Skeletal muscle satellite cell (primary cell): Measurements from ENCODE around the gene RNASEH1.

Experiments
- H3K27me3 ChIP-seq: 2 replicates; pipeline ENCODE4 v1.7.0; 2013; ENCODE audit warnings: low read length; ENCODE audit not compliant: control insufficient read depth, insufficient read depth
- H3K36me3 ChIP-seq: 2 replicates; pipeline ENCODE4 v1.7.0; 2013; ENCODE audit warnings: mild to moderate bottlenecking, control low read depth, low read length; ENCODE audit not compliant: insufficient read depth
- H3K4me1 ChIP-seq: 2 replicates; pipeline ENCODE4 v1.7.0; 2013; ENCODE audit warnings: low read length; ENCODE audit not compliant: control insufficient read depth, insufficient read depth
- H3K4me2 ChIP-seq: 2 replicates; pipeline ENCODE4 v1.7.0; 2013; ENCODE audit warnings: mild to moderate bottlenecking, low read length
- H3K4me3 ChIP-seq: 2 replicates; pipeline ENCODE4 v1.7.0; 2013; ENCODE audit warnings: low read length
- H3K9ac ChIP-seq: 2 replicates; pipeline ENCODE4 v1.7.0; 2013; ENCODE audit warnings: mild to moderate bottlenecking, low read depth, low read length, moderate library complexity
- H3K9me3 ChIP-seq: replicated peaks from 2 replicates; pipeline ENCODE4 v1.7.0; 2013; ENCODE audit warnings: mild to moderate bottlenecking, control low read depth, low read length

Gene RNASEH1

DNA sequence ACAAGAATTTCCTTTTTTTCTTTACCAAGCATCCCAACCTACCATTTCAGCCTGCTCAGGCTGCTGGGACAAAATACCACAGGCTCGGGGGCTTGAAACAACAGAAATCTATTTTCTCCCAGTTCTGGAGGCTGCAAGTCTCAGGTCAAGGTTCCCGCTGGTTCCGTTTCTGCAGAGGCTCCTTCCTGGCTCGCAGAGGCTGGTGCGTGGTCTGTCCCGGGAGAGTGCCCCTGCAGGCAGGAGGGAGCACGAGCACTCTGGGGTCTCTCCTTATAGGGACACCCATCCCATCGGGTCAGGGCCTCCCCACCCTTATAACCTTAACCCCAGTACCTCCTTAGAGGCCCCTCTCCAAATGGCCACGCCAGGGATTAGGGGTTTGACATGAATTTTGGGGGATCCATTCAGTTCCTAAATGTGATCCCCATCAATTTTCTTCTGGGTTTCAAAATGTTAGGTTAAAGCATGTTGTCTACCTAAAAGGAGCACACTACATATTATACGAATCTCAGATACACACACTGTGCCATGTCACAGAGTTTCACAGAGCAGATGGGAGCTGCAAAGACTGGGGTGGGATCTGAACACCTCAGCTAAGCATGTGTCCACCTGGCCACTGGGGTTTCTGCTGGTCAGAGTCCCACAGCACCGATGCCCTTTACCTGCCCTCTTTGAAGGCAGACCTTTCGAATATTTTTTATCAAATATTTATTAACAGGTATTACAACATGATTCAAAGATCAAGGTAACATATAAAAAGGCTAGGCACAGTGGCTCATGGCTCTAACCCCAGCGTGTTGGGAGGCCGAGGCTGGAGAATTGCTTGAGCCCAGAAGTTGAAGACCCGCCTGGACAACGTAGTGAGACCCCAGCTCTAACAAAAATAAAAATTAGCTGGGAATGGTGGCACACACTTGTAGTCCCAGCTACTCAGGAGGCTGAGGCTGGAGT is 21.2 kb downstream of the RNASEH1 start:
- peak overlapping the region; percentile 84 for H3K9ac ChIP-seq
- no peaks in the 10 kb centered on the region for H3K9me3 ChIP-seq
- H3K4me1 ChIP-seq = peaks cover 20% of the 10 kb centered on the region
- peak overlapping the region; percentile 56 for H3K4me3 ChIP-seq
- H3K36me3 ChIP-seq = peaks cover 26% of the 10 kb centered on the region
- H3K4me2 ChIP-seq = peak overlapping the region; percentile 85
- H3K27me3 ChIP-seq = no peaks in the 10 kb centered on the region

DNA sequence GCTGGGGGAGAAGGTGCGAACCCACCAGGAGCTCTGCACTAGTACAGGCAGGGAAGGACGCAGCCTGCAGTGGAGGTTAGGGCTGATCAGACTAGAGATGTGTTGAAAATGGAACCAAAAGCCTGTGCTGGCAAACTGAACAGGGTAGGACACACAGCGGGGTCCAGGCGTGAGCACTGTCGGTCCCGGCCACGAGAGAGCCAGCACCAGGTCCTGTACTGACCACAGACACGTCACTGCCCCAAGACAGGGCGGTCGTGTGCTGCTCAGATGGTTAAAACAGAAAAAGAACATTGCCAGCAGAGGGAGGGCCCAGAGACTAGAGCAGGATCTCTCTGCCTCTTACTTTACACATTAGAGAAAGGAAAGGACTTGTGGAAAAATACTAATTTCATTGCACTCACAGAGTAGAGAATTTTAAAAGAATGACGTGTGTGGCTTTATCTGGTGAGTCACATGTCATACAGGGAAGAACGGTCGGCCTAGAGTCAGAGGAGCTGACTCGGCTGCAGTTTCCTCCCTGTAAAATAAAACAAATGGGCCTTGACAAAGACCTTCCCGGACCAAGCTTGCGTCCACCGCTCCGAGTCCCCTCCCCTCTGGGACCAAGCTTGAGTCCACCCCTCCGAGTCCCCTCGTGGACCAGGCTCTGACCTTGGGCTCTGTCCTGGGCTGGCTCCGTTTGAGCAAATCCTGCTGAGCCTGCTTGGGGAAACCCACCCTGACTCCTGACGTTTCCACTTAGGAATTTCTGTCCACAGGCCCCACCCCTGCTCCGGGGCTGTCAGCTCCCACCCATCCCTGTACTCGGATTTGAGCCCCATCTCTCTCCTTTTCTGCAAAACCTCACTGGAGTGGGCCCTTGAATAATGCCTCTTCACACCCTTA is 22.1 kb downstream of the RNASEH1 start:
- Histone ChIP-seq H3K4me3 (peak overlapping the region; percentile 56), H3K9ac (peak overlapping the region; percentile 84), H3K36me3 (peaks cover 18% of the 10 kb centered on the region)

DNA sequence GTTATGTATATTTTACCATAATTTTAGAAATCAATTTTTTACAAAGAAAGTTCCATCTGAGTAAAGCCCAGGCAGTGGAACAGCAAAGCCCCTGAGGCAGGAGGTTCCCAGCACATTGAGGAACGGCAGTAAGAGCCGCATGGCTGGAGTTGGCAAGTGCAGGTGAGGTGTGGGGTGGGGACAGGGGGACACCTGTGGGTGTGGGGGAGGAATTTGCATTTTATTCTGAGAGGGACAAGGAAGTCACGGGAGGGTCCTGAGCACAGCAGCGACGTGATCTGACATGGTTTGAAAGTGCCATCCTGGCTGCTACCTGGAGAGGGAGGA is 22.7 kb downstream of the RNASEH1 start:
- H3K4me3 ChIP-seq = peak overlapping the region; percentile 56
- H3K9me3 ChIP-seq = no peaks in the 10 kb centered on the region
- H3K4me1 ChIP-seq = peaks cover 20% of the 10 kb centered on the region
- peaks cover 14% of the 10 kb centered on the region for H3K36me3 ChIP-seq
- H3K9ac ChIP-seq = peak overlapping the region; percentile 84
- no peaks in the 10 kb centered on the region for H3K27me3 ChIP-seq
- H3K4me2 ChIP-seq = peak overlapping the region; percentile 85

More for the DNA sequence above, 22.1 kb downstream of the RNASEH1 start:
- Histone ChIP-seq H3K9me3 (no peaks in the 10 kb centered on the region), H3K27me3 (no peaks in the 10 kb centered on the region), H3K4me2 (peak overlapping the region; percentile 85), H3K4me1 (peaks cover 20% of the 10 kb centered on the region)

DNA sequence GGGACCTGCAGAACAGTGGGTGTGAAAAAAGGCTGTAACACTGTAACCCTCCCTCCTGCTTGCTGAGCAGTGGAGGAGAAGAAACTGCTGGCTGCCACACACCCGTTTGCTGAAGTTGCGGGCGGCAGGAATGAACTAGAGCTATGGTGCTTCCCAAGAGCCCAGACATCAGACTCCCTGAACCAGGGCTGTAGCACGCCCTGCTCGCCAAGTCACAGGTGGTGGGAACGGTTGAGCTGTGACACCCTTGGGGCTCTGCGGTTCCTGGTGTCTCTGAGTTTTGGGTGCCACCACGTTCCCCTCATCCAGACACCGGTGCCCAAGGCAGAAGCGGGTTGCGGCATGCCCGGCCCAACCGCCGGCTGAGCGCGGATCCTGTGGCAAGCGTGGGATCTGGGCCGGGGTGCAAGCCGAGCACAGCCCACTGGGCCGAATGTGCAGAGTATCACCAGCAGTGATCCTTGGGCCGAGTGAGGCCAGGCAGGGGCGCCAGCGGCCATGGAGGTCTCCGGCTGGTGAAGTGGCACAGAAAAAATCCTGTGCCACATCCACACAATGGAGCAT is 23.8 kb downstream of the RNASEH1 start:
- H3K4me2 ChIP-seq = no peak overlapping the region
- H3K36me3 ChIP-seq = peaks cover 6% of the 10 kb centered on the region
- no peak overlapping the region for H3K9ac ChIP-seq
- H3K27me3 ChIP-seq = no peaks in the 10 kb centered on the region
- H3K9me3 ChIP-seq = no peaks in the 10 kb centered on the region
- H3K4me3 ChIP-seq = no peak overlapping the region
- peaks cover 20% of the 10 kb centered on the region for H3K4me1 ChIP-seq

DNA sequence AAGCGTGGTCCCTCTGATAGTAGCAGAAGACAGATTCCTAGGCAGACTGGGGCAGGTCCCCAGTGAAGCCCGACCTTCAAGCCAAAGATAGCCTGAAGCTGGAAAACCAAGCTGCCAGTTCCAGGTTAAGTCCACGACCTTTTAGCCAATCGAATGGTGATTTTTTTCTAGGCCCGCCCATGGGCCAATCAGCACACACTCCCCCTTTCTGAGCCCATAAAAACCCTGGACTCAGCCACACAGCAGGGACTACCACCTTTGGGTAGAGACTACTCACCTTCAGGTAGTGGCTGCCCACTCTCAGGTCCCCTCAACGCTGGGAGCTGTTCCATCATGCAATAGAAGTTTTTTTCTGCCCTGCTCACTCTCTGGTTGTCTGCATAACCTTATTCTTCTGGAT is 24.3 kb downstream of the RNASEH1 start:
- Histone ChIP-seq H3K4me2 (no peak overlapping the region), H3K27me3 (no peaks in the 10 kb centered on the region), H3K4me3 (no peak overlapping the region), H3K9me3 (no peaks in the 10 kb centered on the region), H3K9ac (no peak overlapping the region), H3K36me3 (peaks cover 3% of the 10 kb centered on the region), H3K4me1 (peaks cover 20% of the 10 kb centered on the region)

DNA sequence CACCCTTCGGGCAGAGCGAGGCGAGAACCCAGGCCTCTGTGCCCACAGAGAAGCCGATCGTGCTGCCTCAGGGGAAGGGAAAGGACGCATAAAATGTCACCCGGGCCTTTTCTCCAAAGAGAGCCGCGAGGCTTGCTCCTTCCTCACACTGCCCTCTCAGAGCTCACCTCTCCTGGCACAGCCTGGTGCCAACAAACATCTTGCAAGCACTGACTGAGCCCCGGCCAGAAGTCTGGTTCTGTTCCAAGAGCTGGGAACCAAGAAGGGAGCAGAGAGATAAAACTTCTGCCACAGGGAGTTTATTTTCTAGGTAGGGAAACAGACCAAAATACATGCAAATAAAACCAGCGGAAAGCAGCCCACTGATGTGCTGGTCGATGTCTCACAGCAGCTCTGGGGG is 25.2 kb downstream of the RNASEH1 start:
- H3K9me3 ChIP-seq = no peaks in the 10 kb centered on the region
- H3K27me3 ChIP-seq = no peaks in the 10 kb centered on the region
- H3K4me2 ChIP-seq = no peak overlapping the region
- peaks cover 20% of the 10 kb centered on the region for H3K4me1 ChIP-seq
- no peak overlapping the region for H3K9ac ChIP-seq
- peaks cover 3% of the 10 kb centered on the region for H3K36me3 ChIP-seq
- H3K4me3 ChIP-seq = no peak overlapping the region

DNA sequence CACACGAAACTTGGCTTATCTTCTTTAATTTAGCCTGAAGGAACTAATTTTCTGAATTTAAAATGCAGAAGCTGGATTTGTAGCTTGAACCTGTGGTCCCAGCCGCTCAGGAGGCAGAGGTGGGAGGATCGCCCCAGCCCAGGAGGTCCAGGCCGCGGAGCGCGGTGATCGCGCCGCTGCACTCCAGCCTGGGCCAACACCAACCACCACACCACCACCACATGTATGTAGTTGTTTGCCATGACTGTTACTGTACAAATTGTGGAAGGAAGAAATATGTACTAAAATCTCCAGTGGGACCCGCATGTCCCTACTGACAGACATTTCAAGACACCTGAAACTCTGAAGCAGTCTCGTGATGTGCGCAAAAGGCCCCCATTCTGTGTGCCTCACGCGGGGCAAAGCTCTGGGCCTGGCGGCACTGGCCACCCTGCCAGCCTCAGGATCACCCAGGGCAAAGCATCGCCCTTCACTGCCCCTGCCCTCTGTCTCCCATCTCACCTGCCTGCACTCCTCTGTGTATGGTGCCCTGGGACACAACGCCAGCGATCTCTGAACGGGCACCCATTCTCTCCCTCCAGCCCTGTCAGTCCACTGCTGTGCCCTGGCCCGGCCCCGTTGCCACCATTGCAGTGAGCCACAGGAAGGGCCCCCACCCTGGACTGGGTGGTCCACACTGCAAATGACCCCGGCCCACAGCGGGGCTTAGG is 28.7 kb downstream of the RNASEH1 start:
- Histone ChIP-seq H3K36me3 (peaks cover 3% of the 10 kb centered on the region), H3K4me1 (no peaks in the 10 kb centered on the region), H3K9ac (no peak overlapping the region)

DNA sequence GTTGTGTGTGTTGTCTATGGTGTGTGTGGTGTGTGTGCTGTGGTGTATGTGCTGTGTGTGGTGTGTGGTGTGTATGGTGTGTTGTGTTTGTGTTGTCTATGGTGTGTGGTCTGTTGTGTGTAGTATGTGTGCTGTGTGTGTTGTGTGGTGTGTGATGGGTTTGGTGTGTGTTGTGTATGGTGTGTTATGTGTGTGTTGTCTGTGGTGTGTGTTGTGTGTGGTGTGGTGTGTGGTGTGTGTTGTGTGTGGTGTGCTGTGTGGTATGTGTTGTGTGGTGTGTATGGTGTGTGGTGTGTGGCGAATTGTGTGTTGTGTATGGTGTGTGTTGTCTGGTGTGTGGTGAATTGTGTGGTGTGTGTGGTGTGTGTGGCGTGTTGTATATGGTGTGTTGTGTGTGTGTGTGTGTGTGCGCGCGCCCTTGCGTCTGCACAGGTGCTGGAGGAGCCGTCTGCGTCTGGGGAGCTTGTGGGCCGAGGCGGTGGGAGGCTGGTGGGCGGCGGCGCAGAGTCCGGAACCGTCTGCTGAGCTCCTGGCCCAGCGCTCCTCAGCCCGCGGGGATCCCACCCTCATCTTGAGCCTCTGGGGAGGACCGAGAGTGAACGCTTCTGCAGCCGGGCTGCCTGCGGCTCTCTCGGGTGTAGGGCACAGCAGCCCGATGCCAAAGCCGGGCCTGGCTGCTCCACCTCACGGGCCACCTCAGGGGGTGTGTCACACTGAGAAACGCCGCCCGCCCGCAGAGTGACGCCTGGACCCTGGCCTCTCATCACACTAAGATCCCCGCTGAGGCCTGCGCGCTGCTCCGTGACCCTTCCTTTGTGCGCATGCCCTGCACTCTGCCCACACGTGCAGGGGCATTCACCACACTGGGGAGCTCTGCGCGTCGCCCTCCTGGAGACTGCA is 30.0 kb downstream of the RNASEH1 start:
- no peaks in the 10 kb centered on the region for H3K27me3 ChIP-seq
- no peaks in the 10 kb centered on the region for H3K9me3 ChIP-seq
- H3K9ac ChIP-seq = no peak overlapping the region
- H3K4me3 ChIP-seq = no peak overlapping the region
- H3K36me3 ChIP-seq = no peaks in the 10 kb centered on the region
- H3K4me1 ChIP-seq = peaks cover 12% of the 10 kb centered on the region
- H3K4me2 ChIP-seq = no peak overlapping the region

More for the DNA sequence above, 28.7 kb downstream of the RNASEH1 start:
- Histone ChIP-seq H3K9me3 (no peaks in the 10 kb centered on the region), H3K4me3 (no peak overlapping the region), H3K27me3 (no peaks in the 10 kb centered on the region), H3K4me2 (no peak overlapping the region)

DNA sequence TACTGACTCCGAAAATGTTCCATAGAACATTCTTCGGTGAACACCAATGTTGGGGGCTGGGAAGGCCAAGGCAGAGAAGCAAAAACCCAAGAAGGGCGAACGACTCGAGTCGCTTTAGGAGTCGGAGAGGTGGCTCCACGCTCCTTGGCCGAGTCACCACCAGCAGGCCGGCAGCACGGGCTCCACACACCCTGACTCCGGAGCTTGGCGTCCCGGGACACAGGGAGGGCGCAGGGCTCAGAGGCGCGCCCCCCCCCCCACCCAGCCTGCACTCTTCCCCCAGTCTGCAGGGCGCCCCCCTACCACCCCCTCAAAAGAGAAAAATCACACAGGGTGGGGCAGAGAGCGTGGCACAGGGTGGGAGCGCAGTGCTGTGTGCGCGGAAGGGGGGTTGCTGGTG is 31.3 kb downstream of the RNASEH1 start:
- H3K9me3 ChIP-seq = no peaks in the 10 kb centered on the region
- H3K4me1 ChIP-seq = peaks cover 12% of the 10 kb centered on the region
- no peak overlapping the region for H3K9ac ChIP-seq
- H3K4me2 ChIP-seq = no peak overlapping the region
- H3K27me3 ChIP-seq = no peaks in the 10 kb centered on the region
- H3K36me3 ChIP-seq = no peaks in the 10 kb centered on the region
- H3K4me3 ChIP-seq = no peak overlapping the region

DNA sequence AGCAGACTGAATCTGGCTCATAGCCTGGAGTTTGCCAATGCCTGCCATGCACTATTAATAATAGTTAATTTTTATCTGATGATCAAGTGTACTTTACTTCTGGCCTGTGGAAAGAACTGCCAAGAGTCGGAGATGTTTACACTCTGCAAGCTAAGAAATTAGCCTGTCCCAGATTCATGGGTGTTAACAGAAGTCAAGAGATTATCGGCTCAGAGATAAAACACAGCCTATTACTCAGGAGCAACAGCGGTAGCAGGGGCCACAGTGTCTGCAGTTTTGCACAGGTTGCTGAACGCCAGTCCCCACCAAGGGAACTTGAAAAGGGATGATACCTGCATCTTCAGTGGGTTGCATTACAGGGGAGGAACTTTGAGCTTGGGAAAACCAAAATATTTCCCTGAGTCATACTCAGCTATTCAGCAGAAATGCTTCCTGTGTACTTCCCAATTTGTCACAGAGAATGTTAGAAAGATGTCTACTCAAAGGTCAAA is 34.5 kb downstream of the RNASEH1 start:
- H3K36me3 ChIP-seq = no peaks in the 10 kb centered on the region
- no peak overlapping the region for H3K4me3 ChIP-seq
- H3K4me1 ChIP-seq = peaks cover 20% of the 10 kb centered on the region
- peak overlapping the region; percentile 39 for H3K4me2 ChIP-seq
- H3K9ac ChIP-seq = no peak overlapping the region
- no peaks in the 10 kb centered on the region for H3K9me3 ChIP-seq
- no peaks in the 10 kb centered on the region for H3K27me3 ChIP-seq
